Measurements from ENCODE around the gene CCDC192. TPM values are rescaled to one million over a fixed set of nuclear protein-coding genes. Genes with fewer than 3 reads are reported as not detected.

The CCDC192 gene
- total and polyA plus RNA-seq, 2 donors (not counting 3 experiments of a cell fraction or from before 2014, with no cell fraction given), result not detected

DNA sequence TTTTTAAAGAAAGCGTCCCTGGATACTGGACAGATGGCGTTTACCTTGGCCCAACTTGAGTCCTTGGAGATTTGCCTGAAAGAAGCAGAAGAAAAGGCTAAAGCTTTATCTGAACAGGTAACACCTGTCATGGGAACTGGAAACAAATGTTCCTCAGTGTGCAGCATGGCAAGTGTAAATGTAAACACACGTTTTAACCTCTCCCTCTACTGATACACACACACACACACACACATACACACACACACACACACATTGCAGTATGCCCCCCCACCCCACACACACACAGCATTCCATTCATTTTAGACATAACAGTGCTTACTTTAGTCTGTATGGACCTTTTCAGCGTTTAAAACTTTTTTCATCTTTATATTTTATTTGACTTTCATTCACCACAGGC is 51.1 kb downstream of the CCDC192 start:
- no peak overlapping the region for H3K27ac ChIP-seq (ENCODE audit: insufficient read depth, low read depth, low read length)
- H3K36me3 ChIP-seq (ENCODE audit: control insufficient read depth in 2 of 2, extremely low read depth in 1 of 2, insufficient read depth in 2 of 2, low read length in 2 of 2), result no peaks in the 10 kb centered on the region
- TF ChIP-seq JUN (IDR thresholded peaks at IDR 0.05; ENCODE audit: borderline replicate concordance, insufficient read depth, insufficient read length, low read depth) (no peak), CTCF (IDR thresholded peaks at IDR 0.05; ENCODE audit: extremely low read depth in 1 of 2, insufficient read depth in 1 of 2, low read depth in 1 of 2, low read length in 2 of 2) (no peak), POLR2AphosphoS5 (IDR thresholded peaks at IDR 0.05; ENCODE audit: insufficient read depth, low read depth, low read length) (no peak), MAX (IDR thresholded peaks at IDR 0.05; ENCODE audit: insufficient read depth, insufficient read length) (no peak), FOS (IDR thresholded peaks at IDR 0.05; ENCODE audit: borderline replicate concordance, insufficient read depth, low read length) (no peak), MYC (IDR thresholded peaks at IDR 0.05; ENCODE audit: low read depth, low read length) (no peak), EZH2 (IDR thresholded peaks at IDR 0.05; ENCODE audit: borderline replicate concordance, low read depth, low read length, severe bottlenecking) (no peak), POLR2A (IDR thresholded peaks at IDR 0.05; ENCODE audit: low read depth, low read length) (no peak), GATA2 (IDR thresholded peaks at IDR 0.05; ENCODE audit: insufficient read depth, insufficient read length, low read depth, low read length) (no peak)
- H3K4me1 ChIP-seq (ENCODE audit: control insufficient read depth, extremely low read depth, insufficient read depth, low read length), result peaks cover 4% of the 10 kb centered on the region
- peak; percentile 26 for DNase-seq (ENCODE audit: low read depth, low spot score)
- H3K27me3 ChIP-seq (ENCODE audit: control insufficient read depth in 2 of 2, insufficient read depth in 2 of 2, low read length in 2 of 2), result no peaks in the 10 kb centered on the region
- H3K79me2 ChIP-seq (ENCODE audit: control insufficient read depth, insufficient read depth, low read length), result no peaks in the 10 kb centered on the region
- intact Hi-C loops (cut with micrococcal nuclease) (no loop called here), dilution Hi-C loops (cut with MboI; ENCODE audit: extremely low pct_ligation_motif_present, low sequenced_read_pairs) (no loop called here)
- no peak overlapping the region for H2AFZ ChIP-seq (ENCODE audit: low read depth, low read length)
- H3K9ac ChIP-seq (replicated peaks; ENCODE audit: extremely low read depth, insufficient read depth, low read length), result no peak overlapping the region
- no peaks in the 10 kb centered on the region for H3K9me3 ChIP-seq (replicated peaks; ENCODE audit: control insufficient read depth, insufficient read depth, low read length)
- BruUV-seq (replicated peaks), result no TSS peak
- H3K9me1 ChIP-seq (replicated peaks; ENCODE audit: control insufficient read depth, extremely low read depth, insufficient read depth, low read length), result no peaks in the 10 kb centered on the region
- H4K20me1 ChIP-seq (replicated peaks; ENCODE audit: control insufficient read depth, extremely low read depth, insufficient read depth, low read length), result no peaks in the 10 kb centered on the region
- H3K4me2 ChIP-seq (ENCODE audit: insufficient read depth, low read length), result no peak overlapping the region
- POLR2A ChIA-PET, result no interaction called here
- FAIRE-seq, result no peak
- H3K4me3 ChIP-seq (replicated peaks in 1 of 3; ENCODE audit: insufficient read depth in 1 of 3, low read depth in 1 of 3, low read length in 3 of 3), result no peak overlapping the region
- CTCF ChIA-PET, result interaction anchor here (2.0 kb wide), 1 partner anchor 447 kb away, joined by 5 read pairs; no protein-coding TSS in a partner anchor

Measured in endothelial cell of umbilical vein (primary cell).